ENCODE data around the gene DSG1. TPM values are rescaled to one million over a fixed set of nuclear protein-coding genes. Genes with fewer than 3 reads are reported as not detected.

The DSG1 gene
- total and polyA plus RNA-seq, 3 experiments from 2014 or later, result not detected

DNA sequence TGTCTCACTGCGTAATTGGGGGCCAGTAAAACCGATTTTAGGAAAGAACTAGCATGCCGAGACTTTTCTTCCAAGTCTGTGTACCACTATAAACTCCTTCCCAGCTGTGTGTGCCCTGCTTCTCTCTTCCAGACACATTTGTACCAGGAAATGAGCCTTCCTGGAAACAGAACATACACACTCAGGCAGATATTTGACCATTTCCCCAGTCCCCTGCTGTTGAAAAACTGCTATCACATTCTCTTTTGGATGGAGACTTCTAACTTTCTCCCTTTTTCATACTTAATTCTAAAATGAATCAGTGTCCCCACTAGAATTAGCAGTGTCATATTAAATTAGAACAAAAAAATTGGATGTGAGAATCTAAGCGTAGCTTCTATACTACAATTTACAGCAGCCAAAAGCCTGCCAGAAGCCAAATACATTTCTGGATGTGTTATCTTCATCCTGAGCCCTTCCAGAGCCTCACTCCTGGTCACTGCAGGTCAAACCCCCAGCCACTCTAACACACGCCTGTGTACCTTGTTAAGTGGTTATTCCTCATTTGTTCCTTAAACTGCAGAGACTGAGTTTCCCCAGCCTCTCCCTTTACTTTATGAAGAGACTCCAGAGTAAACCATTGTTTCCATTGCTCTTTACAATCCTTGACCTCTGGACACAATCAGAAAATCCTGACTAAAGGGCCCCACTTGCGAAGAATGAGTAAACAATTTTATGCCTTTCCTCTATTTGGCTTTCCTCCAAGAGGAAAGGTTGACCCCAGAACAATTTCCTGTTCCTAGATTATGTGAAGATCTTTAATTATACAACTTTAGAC is 79.0 kb downstream of the DSG1 start:
- Histone ChIP-seq H3K9me3 (ENCODE audit: low read length) (no peaks in the 10 kb centered on the region), H3K36me3 (ENCODE audit: insufficient read depth, low read length) (no peaks in the 10 kb centered on the region), H3K27ac (ENCODE audit: low read depth, low read length) (no peak overlapping the region), H3K27me3 (ENCODE audit: insufficient read depth, low read length, poor library complexity, severe bottlenecking) (no peaks in the 10 kb centered on the region), H3K4me1 (ENCODE audit: insufficient read depth, low read length) (no peaks in the 10 kb centered on the region), H3K4me3 (ENCODE audit: low read length) (no peak overlapping the region)
- ChIA-PET CTCF (no interaction called here), POLR2A (no interaction called here)
- no peaks in the 10 kb centered on the region for H3K27me3 Mint-ChIP-seq
- H3K9me3 Mint-ChIP-seq, result peaks cover 1 to 15% (median 4%) of the 10 kb centered on the region in 5 donors
- DNase-seq, result no peak
- H3K27ac Mint-ChIP-seq, result no peak overlapping the region
- no peak overlapping the region for H3K4me3 Mint-ChIP-seq
- no peaks in the 10 kb centered on the region for H3K4me1 Mint-ChIP-seq
- H3K36me3 Mint-ChIP-seq, result no peaks in the 10 kb centered on the region

GRCh38 chr18:31398191-31398590 is 80.2 kb downstream of the DSG1 start:
- H3K9me3 Mint-ChIP-seq, result peaks cover 0 to 9% (median 3%) of the 10 kb centered on the region in 5 donors
- Histone ChIP-seq H3K4me1 (ENCODE audit: insufficient read depth, low read length) (no peaks in the 10 kb centered on the region), H3K27me3 (ENCODE audit: insufficient read depth, low read length, poor library complexity, severe bottlenecking) (no peaks in the 10 kb centered on the region), H3K9me3 (ENCODE audit: low read length) (no peaks in the 10 kb centered on the region), H3K36me3 (ENCODE audit: insufficient read depth, low read length) (no peaks in the 10 kb centered on the region), H3K4me3 (ENCODE audit: low read length) (no peak overlapping the region), H3K27ac (ENCODE audit: low read depth, low read length) (no peak overlapping the region)
- no peak for DNase-seq
- no peaks in the 10 kb centered on the region for H3K27me3 Mint-ChIP-seq
- H3K27ac Mint-ChIP-seq, result no peak overlapping the region
- ChIA-PET CTCF (interaction anchor here (0.7 kb wide), 1 partner anchor 24 kb away, joined by 3 read pairs; no protein-coding TSS in a partner anchor), POLR2A (no interaction called here)
- H3K4me3 Mint-ChIP-seq, result no peak overlapping the region
- H3K4me1 Mint-ChIP-seq, result no peaks in the 10 kb centered on the region
- H3K36me3 Mint-ChIP-seq, result no peaks in the 10 kb centered on the region

DNA sequence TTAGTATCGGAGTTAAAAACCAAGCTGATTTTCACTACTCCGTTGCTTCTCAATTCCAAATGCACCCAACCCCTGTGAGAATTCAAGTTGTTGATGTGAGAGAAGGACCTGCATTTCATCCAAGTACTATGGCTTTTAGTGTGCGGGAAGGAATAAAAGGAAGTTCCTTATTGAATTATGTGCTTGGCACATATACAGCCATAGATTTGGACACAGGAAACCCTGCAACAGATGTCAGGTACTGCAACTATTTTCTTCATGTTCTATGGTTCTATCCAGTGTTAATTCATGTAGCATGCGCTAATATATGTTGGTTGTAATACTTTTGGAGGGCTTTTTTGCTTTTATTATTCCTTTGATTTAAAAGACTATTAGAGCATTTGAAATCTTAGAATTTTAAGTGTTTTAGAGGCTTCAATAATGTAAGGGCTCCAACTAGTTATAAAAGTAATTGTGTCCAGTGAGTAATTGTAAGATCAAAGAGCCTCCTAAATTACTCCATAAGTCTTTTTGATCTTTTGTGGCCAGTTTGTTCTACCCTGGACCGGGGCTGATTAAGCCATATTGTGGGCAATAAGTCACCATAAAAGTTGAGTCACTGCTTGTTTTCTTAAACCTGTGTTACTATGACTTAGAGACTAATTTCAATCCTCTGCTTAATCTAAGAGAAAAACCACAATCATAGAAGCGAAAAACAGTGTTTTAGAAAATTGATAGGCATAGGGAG is 81.5 kb downstream of the DSG1 start:
- H3K27ac Mint-ChIP-seq, result no peak overlapping the region
- DNase-seq, result no peak
- H3K36me3 Mint-ChIP-seq, result no peaks in the 10 kb centered on the region
- no peaks in the 10 kb centered on the region for H3K4me1 Mint-ChIP-seq
- no peak overlapping the region for H3K27ac ChIP-seq (ENCODE audit: low read depth, low read length)
- H3K4me3 ChIP-seq (ENCODE audit: low read length), result no peak overlapping the region
- ChIA-PET POLR2A (no interaction called here), CTCF (no interaction called here)
- H3K27me3 ChIP-seq (ENCODE audit: insufficient read depth, low read length, poor library complexity, severe bottlenecking), result no peaks in the 10 kb centered on the region
- H3K27me3 Mint-ChIP-seq, result no peaks in the 10 kb centered on the region
- H3K9me3 Mint-ChIP-seq, result peaks cover 0 to 7% (median 3%) of the 10 kb centered on the region in 5 donors
- no peaks in the 10 kb centered on the region for H3K36me3 ChIP-seq (ENCODE audit: insufficient read depth, low read length)
- H3K9me3 ChIP-seq (ENCODE audit: low read length), result no peaks in the 10 kb centered on the region
- no peaks in the 10 kb centered on the region for H3K4me1 ChIP-seq (ENCODE audit: insufficient read depth, low read length)
- no peak overlapping the region for H3K4me3 Mint-ChIP-seq

DNA sequence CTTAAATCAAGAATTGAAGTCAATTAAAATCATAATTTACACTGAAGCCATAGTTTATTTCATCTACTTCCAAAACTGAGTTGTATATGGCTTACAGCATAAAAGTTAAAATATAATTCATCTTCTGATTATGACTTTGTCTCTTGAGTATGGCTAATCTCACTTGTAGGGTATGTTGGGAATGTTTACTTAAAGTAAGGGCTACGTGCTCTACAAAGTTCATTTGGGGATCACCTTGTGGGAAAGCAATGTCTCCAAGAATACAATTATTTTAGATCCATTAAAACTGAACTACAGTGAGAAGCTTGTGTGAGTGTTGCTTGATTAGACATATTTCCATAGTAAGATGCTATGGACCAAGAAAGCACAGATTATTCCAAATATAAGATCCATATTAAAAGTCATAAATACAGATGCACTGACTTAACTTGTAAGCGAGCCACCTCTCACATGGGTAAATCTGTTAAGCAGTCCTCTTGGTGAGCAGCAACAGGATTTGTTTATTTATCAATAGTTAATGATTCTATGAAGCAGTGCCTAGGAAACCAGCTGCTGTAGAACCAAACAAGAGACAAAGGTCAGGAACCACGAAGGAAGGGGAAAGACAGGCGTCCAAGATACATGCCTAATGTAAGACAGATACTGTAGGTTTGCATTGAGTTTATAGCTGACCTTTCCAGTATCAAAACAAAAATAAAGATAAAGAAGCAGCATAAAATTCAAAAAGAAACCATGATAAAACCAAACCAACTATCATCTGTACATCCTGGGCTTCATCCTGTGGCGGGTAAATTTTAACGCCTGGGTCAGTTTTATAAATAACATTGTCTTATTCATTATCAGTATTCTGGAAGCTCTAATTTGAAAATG is 83.4 kb downstream of the DSG1 start:
- no peaks in the 10 kb centered on the region for H3K4me1 ChIP-seq (ENCODE audit: insufficient read depth, low read length)
- Mint-ChIP-seq H3K36me3 (no peaks in the 10 kb centered on the region), H3K4me1 (no peaks in the 10 kb centered on the region), H3K27me3 (no peaks in the 10 kb centered on the region), H3K27ac (no peak overlapping the region), H3K4me3 (no peak overlapping the region), H3K9me3 (peaks cover 0 to 5% (median 3%) of the 10 kb centered on the region in 5 donors)
- no peaks in the 10 kb centered on the region for H3K36me3 ChIP-seq (ENCODE audit: insufficient read depth, low read length)
- DNase-seq, result no peak
- ChIA-PET CTCF (no interaction called here), POLR2A (no interaction called here)
- no peaks in the 10 kb centered on the region for H3K9me3 ChIP-seq (ENCODE audit: low read length)
- no peaks in the 10 kb centered on the region for H3K27me3 ChIP-seq (ENCODE audit: insufficient read depth, low read length, poor library complexity, severe bottlenecking)
- H3K27ac ChIP-seq (ENCODE audit: low read depth, low read length), result no peak overlapping the region
- no peak overlapping the region for H3K4me3 ChIP-seq (ENCODE audit: low read length)

DNA sequence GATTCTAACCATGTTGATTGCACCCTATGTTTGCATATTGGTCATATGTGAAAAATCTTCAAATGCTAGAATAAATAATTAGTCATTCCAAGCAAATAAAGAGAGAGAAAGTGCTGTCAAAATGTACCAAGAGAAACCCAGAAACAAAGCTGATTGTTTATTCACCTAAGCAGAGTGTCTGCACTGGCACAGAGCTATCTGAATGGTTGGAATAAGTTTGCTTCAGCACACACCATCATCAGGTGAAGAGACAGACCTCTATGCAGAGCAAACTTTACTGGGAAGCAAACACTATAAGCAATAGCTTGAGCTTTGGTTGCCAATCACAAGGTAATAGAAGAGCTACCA is 84.0 kb downstream of the DSG1 start:
- H3K27me3 Mint-ChIP-seq, result no peaks in the 10 kb centered on the region
- Histone ChIP-seq H3K4me3 (ENCODE audit: low read length) (no peak overlapping the region), H3K9me3 (ENCODE audit: low read length) (no peaks in the 10 kb centered on the region), H3K4me1 (ENCODE audit: insufficient read depth, low read length) (no peaks in the 10 kb centered on the region), H3K27me3 (ENCODE audit: insufficient read depth, low read length, poor library complexity, severe bottlenecking) (no peaks in the 10 kb centered on the region), H3K27ac (ENCODE audit: low read depth, low read length) (no peak overlapping the region), H3K36me3 (ENCODE audit: insufficient read depth, low read length) (no peaks in the 10 kb centered on the region)
- H3K27ac Mint-ChIP-seq, result no peak overlapping the region
- no peak overlapping the region for H3K4me3 Mint-ChIP-seq
- H3K4me1 Mint-ChIP-seq, result no peaks in the 10 kb centered on the region
- POLR2A ChIA-PET, result interaction anchor here (0.6 kb wide), 1 partner anchor 898 kb away, joined by 7 read pairs; no protein-coding TSS in a partner anchor
- peaks cover 2 to 6% (median 4%) of the 10 kb centered on the region in 5 donors for H3K9me3 Mint-ChIP-seq
- CTCF ChIA-PET, result no interaction called here
- no peaks in the 10 kb centered on the region for H3K36me3 Mint-ChIP-seq
- no peak for DNase-seq

DNA sequence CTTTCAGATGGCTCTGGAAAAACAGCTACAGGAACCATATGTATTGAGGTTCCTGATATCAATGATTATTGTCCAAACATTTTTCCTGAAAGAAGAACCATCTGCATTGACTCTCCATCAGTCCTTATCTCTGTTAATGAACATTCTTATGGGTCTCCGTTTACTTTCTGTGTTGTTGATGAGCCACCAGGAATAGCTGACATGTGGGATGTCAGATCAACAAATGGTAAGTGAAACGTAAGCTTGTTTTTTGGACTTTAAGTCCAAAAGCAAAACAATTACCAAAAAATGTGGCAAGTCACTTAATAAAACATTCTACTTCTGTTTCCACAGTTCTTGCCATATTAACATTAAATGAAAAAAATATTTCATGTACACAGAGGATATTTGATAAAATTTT is 85.4 kb downstream of the DSG1 start:
- Mint-ChIP-seq H3K4me3 (no peak overlapping the region), H3K36me3 (no peaks in the 10 kb centered on the region), H3K27me3 (no peaks in the 10 kb centered on the region), H3K4me1 (no peaks in the 10 kb centered on the region), H3K27ac (no peak overlapping the region), H3K9me3 (peaks cover 3 to 10% (median 4%) of the 10 kb centered on the region in 5 donors)
- Histone ChIP-seq H3K27ac (ENCODE audit: low read depth, low read length) (no peak overlapping the region), H3K27me3 (ENCODE audit: insufficient read depth, low read length, poor library complexity, severe bottlenecking) (no peaks in the 10 kb centered on the region), H3K36me3 (ENCODE audit: insufficient read depth, low read length) (no peaks in the 10 kb centered on the region), H3K9me3 (ENCODE audit: low read length) (no peaks in the 10 kb centered on the region), H3K4me1 (ENCODE audit: insufficient read depth, low read length) (no peaks in the 10 kb centered on the region), H3K4me3 (ENCODE audit: low read length) (no peak overlapping the region)
- no peak for DNase-seq
- ChIA-PET CTCF (no interaction called here), POLR2A (no interaction called here)
